Smooth muscle cell (in vitro differentiated cells): ENCODE measurements around the gene NPM3. TPM values are rescaled to one million over a fixed set of nuclear protein-coding genes. Genes with fewer than 3 reads are reported as not detected.
"Not testable (repeated sequence)": the region's sequence is repeated elsewhere in the genome, so short reads cannot be mapped to it uniquely, and the experiment has no call there.

Experiments used
- DNase-seq: peaks from one replicate; lab custom pipeline; 2025; ENCODE audit not compliant: unreplicated experiment; lab: John Stamatoyannopoulos, UW
- H2AFZ ChIP-seq: fragments of 200-600 bp; sonication (generic); 2 replicates; pipeline ENCODE4 v1.6.0; 2016; ENCODE audit warnings: antibody characterized with exemption, low read depth, mild to moderate bottlenecking
- H3F3A ChIP-seq: fragments of 200-600 bp; sonication (generic); 2 replicates; pipeline ENCODE4 v1.6.0; 2017; ENCODE audit warnings: antibody characterized with exemption, low read depth
- H3K27ac ChIP-seq: fragments of 200-600 bp; sonication (generic); 2 replicates; pipeline ENCODE4 v1.5.1; 2016; ENCODE audit warnings: low read depth, mild to moderate bottlenecking
- H3K27me3 ChIP-seq: fragments of 200-600 bp; sonication (generic); 2 replicates; pipeline ENCODE4 v1.6.1; 2016; ENCODE audit warnings: low read depth, mild to moderate bottlenecking
- H3K36me3 ChIP-seq: fragments of 200-600 bp; sonication (generic); 2 replicates; pipeline ENCODE4 v1.5.1; 2016; ENCODE audit warnings: low read depth
- H3K4me1 ChIP-seq: fragments of 200-600 bp; sonication (generic); 2 replicates; pipeline ENCODE4 v1.5.1; 2016; ENCODE audit warnings: low read depth
- H3K4me2 ChIP-seq: fragments of 200-600 bp; sonication (generic); 2 replicates; pipeline ENCODE4 v1.6.0; 2016; ENCODE audit warnings: mild to moderate bottlenecking
- H3K4me3 ChIP-seq: fragments of 200-600 bp; sonication (generic); 2 replicates; pipeline ENCODE4 v1.5.1; 2016; ENCODE audit warnings: mild to moderate bottlenecking
- H3K79me2 ChIP-seq: fragments of 200-600 bp; sonication (generic); 2 replicates; pipeline ENCODE4 v1.6.0; 2016; ENCODE audit warnings: low read depth, mild to moderate bottlenecking
- H3K9ac ChIP-seq: fragments of 200-600 bp; sonication (generic); 2 replicates; pipeline ENCODE4 v1.6.0; 2016; ENCODE audit warnings: low read depth
- H3K9me3 ChIP-seq: fragments of 200-600 bp; sonication (generic); replicated peaks from 2 replicates; pipeline ENCODE4 v1.5.1; 2016; ENCODE audit warnings: low read depth
- H4K20me1 ChIP-seq: fragments of 200-600 bp; sonication (generic); 2 replicates; pipeline ENCODE4 v1.6.0; 2016; ENCODE audit warnings: low read depth
- CTCF ChIP-seq: fragments of 200-600 bp; sonication (generic); IDR thresholded peaks from 2 replicates; pipeline ENCODE4 v1.5.1; 2017; ENCODE audit warnings: borderline replicate concordance, mild to moderate bottlenecking, antibody characterized with exemption; ENCODE audit not compliant: insufficient read depth, poor library complexity, severe bottlenecking
- WGBS: methylation state at CpG from one replicate; pipeline ENCODE4 v1.1.7; 2016; ENCODE audit warnings: low lambda C conversion rate; 5-methylcytosine and 5-hydroxymethylcytosine counted together
- polyA plus RNA-seq: library from polyadenylated mRNA; unstranded; fragments of >200 nt; fragmentation: Nextera tagmentation; extraction: Ambion mirVana; gene quantifications from 2 replicates; pipeline ENCODE4 v1.2.1, GENCODE V29; 2016
- total RNA-seq: library from RNA; depleted of rRNA; stranded (reverse); fragments of >200 nt; gene quantifications from 2 replicates; pipeline ENCODE4 v1.2.3, GENCODE V29; 2014

The NPM3 gene
- total and polyA plus RNA-seq, 2 experiments from 2014 or later = 10.2 to 65.0 TPM

GRCh38 chr10:101789686-101790085 is 6.4 kb upstream of the NPM3 start:
- no peak for DNase-seq
- Histone ChIP-seq H3K79me2 (peaks cover 7% of the 10 kb centered on the region), H3K27ac (no peak overlapping the region), H3K9me3 (no peaks in the 10 kb centered on the region), H3K4me2 (no peak overlapping the region), H3K27me3 (no peaks in the 10 kb centered on the region), H4K20me1 (peaks cover 72% of the 10 kb centered on the region), H3F3A (peaks cover 45% of the 10 kb centered on the region), H3K4me3 (no peak overlapping the region), H3K9ac (no peak overlapping the region), H2AFZ (no peak overlapping the region), H3K36me3 (peaks cover 33% of the 10 kb centered on the region), H3K4me1 (no peaks in the 10 kb centered on the region)
- TF ChIP-seq CTCF = no peak
- WGBS = 98% methylated on average over 7 of the region's 7 CpGs

DNA sequence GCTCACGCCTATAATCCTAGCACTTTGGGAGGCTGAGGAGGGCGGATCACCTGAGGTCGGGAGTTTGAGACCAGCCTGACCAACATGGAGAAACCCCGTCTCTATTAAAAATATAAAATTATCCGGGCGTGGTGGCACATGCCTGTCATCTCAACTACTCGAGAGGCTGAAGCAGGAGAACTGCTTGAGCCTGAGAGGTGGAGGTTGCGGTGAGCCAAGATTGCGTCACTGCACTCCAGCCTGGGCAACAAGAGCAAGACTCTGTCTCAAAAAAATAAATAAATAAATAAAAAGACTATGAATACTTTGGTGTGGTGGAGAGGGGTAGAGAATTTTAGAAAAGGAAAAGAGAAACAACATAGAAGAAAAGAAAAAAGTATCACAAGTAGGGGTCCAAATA is 6.0 kb upstream of the NPM3 start:
- 97% methylated on average over 9 of the region's 9 CpGs for WGBS
- H3F3A ChIP-seq = peaks cover 45% of the 10 kb centered on the region
- H3K9me3 ChIP-seq, H3K9ac ChIP-seq, H3K79me2 ChIP-seq, DNase-seq, H3K27me3 ChIP-seq, H3K4me1 ChIP-seq, H3K4me2 ChIP-seq, H3K27ac ChIP-seq, H3K4me3 ChIP-seq, H2AFZ ChIP-seq: not testable (repeated sequence)
- peaks cover 28% of the 10 kb centered on the region for H3K36me3 ChIP-seq
- H4K20me1 ChIP-seq = peaks cover 72% of the 10 kb centered on the region

DNA sequence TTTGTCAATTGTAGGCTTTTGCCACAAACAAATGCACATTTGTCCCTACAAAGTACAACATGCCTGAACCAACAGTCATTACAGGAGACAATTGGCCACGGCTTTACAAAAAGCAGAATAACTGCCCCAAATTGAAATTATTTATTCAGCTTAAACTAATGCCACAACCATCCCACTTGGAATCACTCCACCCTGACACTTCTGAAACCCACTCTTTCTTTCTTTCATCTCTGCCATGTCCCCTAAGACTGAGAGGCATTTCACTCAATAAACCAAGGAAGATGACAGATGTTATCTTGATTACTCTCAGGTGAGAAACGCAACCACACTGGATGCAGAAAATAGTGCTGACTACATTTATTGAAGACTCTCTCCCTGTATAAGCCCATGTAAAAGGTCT is 2.6 kb upstream of the NPM3 start:
- Histone ChIP-seq H3K4me3 (no peak overlapping the region), H3K27ac (no peak overlapping the region), H3K36me3 (peaks cover 5% of the 10 kb centered on the region), H3K79me2 (no peaks in the 10 kb centered on the region), H3K9ac (no peak overlapping the region), H3K4me2 (no peak overlapping the region), H3K4me1 (peaks cover 10% of the 10 kb centered on the region), H2AFZ (no peak overlapping the region), H3K27me3 (no peaks in the 10 kb centered on the region), H3F3A (peaks cover 39% of the 10 kb centered on the region), H3K9me3 (no peaks in the 10 kb centered on the region), H4K20me1 (peaks cover 46% of the 10 kb centered on the region)
- WGBS = 93% methylated on average over 2 of the region's 2 CpGs
- no peak for TF ChIP-seq CTCF
- DNase-seq = no peak

DNA sequence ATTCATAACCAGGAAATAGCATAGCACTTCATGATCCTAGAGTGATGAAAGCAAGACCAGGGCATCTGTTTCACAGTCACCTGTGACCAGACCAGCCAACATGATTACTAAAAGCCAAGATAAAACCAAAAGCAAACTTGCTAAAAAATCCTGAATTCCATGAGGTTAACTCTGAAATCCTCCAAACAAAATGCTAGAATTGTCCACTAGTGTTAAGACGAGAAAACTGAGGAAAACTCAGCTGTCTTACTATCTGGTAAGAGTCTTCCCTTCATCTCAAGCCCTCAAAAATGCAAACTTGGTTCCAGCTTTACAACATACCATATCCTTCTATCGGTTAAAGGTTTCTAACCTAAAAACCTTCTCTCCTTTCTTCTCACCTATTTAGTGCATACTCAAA is 1.3 kb upstream of the NPM3 start:
- H3K27me3 ChIP-seq = peaks cover 3% of the 10 kb centered on the region
- H3K9ac ChIP-seq = no peak overlapping the region
- DNase-seq = no peak
- H3K36me3 ChIP-seq = peaks cover 5% of the 10 kb centered on the region
- H3K9me3 ChIP-seq = no peaks in the 10 kb centered on the region
- peaks cover 15% of the 10 kb centered on the region for H3K4me1 ChIP-seq
- H3K4me2 ChIP-seq = peak overlapping the region; percentile 92
- peaks cover 46% of the 10 kb centered on the region for H4K20me1 ChIP-seq
- H3K4me3 ChIP-seq = no peak overlapping the region
- peak overlapping the region; percentile 56 for H3K27ac ChIP-seq
- H3F3A ChIP-seq = peaks cover 39% of the 10 kb centered on the region
- H3K79me2 ChIP-seq = no peaks in the 10 kb centered on the region
- H2AFZ ChIP-seq = no peak overlapping the region
- 95% methylated on average over 2 of the region's 2 CpGs for WGBS
- no peak for TF ChIP-seq CTCF
